K562 (cell line): Measurements from ENCODE around the gene FPGS. TPM values are rescaled to one million over a fixed set of nuclear protein-coding genes. Genes with fewer than 3 reads are reported as not detected.

Experiments used
- ATAC-seq: fragments of 200-7000 bp; cut with Tn5 transposase; 3 replicates; pipeline ENCODE4 v1.9.1; 2020; ENCODE audit warnings: moderate library complexity
- BruUV-seq: library from RNA; stranded (reverse); fragments of 400-500 nt; replicated peaks from 2 replicates; lab custom pipeline; 2021; lab: Mats Ljungman, UMichigan
- CTCF ChIA-PET: fragments of 300-600 bp; formaldehyde crosslinking; extraction: SDS; loops from one replicate; lab custom pipeline; 2021; ENCODE audit warnings: low intra/inter-chr PET ratio; lab: Yijun Ruan, JAX
- POLR2A ChIA-PET: fragments of 300-600, 350-650 bp; sonication (Branson Sonifier 250); formaldehyde crosslinking; extraction: SDS; loops from one replicate; lab custom pipeline; 2021; ENCODE audit warnings: antibody characterized with exemption, inconsistent platforms; lab: Yijun Ruan, JAX
- DNase-seq, 4 experiments: peaks; one replicate each; pipeline versions ENCODE4 v3.0.0 to v3.0.0-alpha.2; 2011 to 2018; ENCODE audit warnings: low spot score in 3 of 4, mixed read lengths in 3 of 4; ENCODE audit errors: extremely low read depth in 1 of 4
- FAIRE-seq: peaks from 2 replicates; lab custom pipeline; 2011; peaks lifted over from hg19 to GRCh38; lab: Jason Lieb, UNC
- H2AFZ ChIP-seq: 2 replicates; pipeline ENCODE4 v1.6.0; 2011; ENCODE audit warnings: low read depth, low read length, control low read depth, inconsistent platforms
- H3K27ac ChIP-seq: fragments of 200-600 bp; 3 replicates; pipeline ENCODE4 v1.8.0; 2011; ENCODE audit warnings: low read depth, mild to moderate bottlenecking, control low read depth, inconsistent platforms, low read length, moderate library complexity, mixed read lengths; ENCODE audit errors: extremely low read depth
- H3K27me3 ChIP-seq, 2 experiments: fragments of 300-600 bp in 1 of 2; 2 replicates in 1 of 2; 3 replicates in 1 of 2; pipeline versions ENCODE4 v1.6.0 to v1.8.0; 2011; ENCODE audit warnings: inconsistent platforms in 2 of 2, low read length in 2 of 2, mild to moderate bottlenecking in 1 of 2, mixed read lengths in 1 of 2, moderate library complexity in 1 of 2; ENCODE audit not compliant: control insufficient read depth in 2 of 2, insufficient read depth in 2 of 2
- H3K36me3 ChIP-seq: fragments of 300-600 bp; 3 replicates; pipeline ENCODE4 v1.8.0; 2011; ENCODE audit warnings: mild to moderate bottlenecking, low read length, inconsistent platforms; ENCODE audit not compliant: control insufficient read depth, insufficient read depth
- H3K4me1 ChIP-seq, 2 experiments: fragments of 200-600 bp in 1 of 2; replicated peaks in 1 of 2; 2 replicates in 1 of 2; 3 replicates in 1 of 2; pipeline versions ENCODE4 v1.5.1 to v1.8.0; 2011; ENCODE audit warnings: inconsistent platforms in 2 of 2, low read length in 2 of 2, mild to moderate bottlenecking in 1 of 2, mixed read lengths in 1 of 2, moderate library complexity in 1 of 2; ENCODE audit not compliant: control insufficient read depth in 2 of 2, insufficient read depth in 2 of 2
- H3K4me2 ChIP-seq: 2 replicates; pipeline ENCODE4 v1.6.1; 2011; ENCODE audit warnings: low read length, control low read depth, inconsistent platforms, mixed read lengths; ENCODE audit not compliant: insufficient read depth
- H3K4me3 ChIP-seq: fragments of 200-600 bp; sonication (generic), shearing (Covaris generic); 2 replicates; pipeline ENCODE4 v1.5.1; 2016; ENCODE audit warnings: control low read depth, inconsistent platforms
- H3K79me2 ChIP-seq: fragments of 200-600 bp; 3 replicates; pipeline ENCODE4 v1.8.0; 2011; ENCODE audit warnings: low read length, inconsistent platforms; ENCODE audit not compliant: control insufficient read depth, insufficient read depth
- H3K9ac ChIP-seq, 2 experiments: 2 replicates each; pipeline versions ENCODE4 v1.6.0 to v1.6.1; 2011; ENCODE audit warnings: low read depth in 2 of 2, low read length in 2 of 2, control low read depth in 1 of 2, inconsistent platforms in 1 of 2, mild to moderate bottlenecking in 1 of 2, mixed read lengths in 1 of 2; ENCODE audit not compliant: insufficient read depth in 1 of 2
- H3K9me1 ChIP-seq: one replicate; pipeline ENCODE4 v1.6.0; 2011; ENCODE audit warnings: inconsistent platforms, mild to moderate bottlenecking, low read length, moderate library complexity; ENCODE audit not compliant: control insufficient read depth, insufficient read depth
- H3K9me3 ChIP-seq: replicated peaks from 2 replicates; pipeline ENCODE4 v1.5.1; 2011; ENCODE audit warnings: low read depth, low read length, inconsistent platforms; ENCODE audit not compliant: control insufficient read depth, insufficient read depth
- H4K20me1 ChIP-seq: replicated peaks from 2 replicates; pipeline ENCODE4 v1.6.1; 2011; ENCODE audit warnings: low read length, inconsistent platforms, mixed read lengths; ENCODE audit not compliant: control insufficient read depth, insufficient read depth
- ATF1 ChIP-seq, 2 experiments: fragments of 450-650 bp in 1 of 2; IDR thresholded peaks; 2 replicates each; pipeline ENCODE4 v1.6.1; 2016; ENCODE audit warnings: missing compliant biosample characterization in 1 of 2, missing genetic modification characterization in 1 of 2
- FOXK2 ChIP-seq, 2 experiments: fragments of 450-650 bp; IDR thresholded peaks in 1 of 2; conservative IDR thresholded peaks in 1 of 2; 2 replicates each; pipeline ENCODE4 v1.6.1; 2016; ENCODE audit warnings: low read depth in 2 of 2, mild to moderate bottlenecking in 1 of 2
- NFIC ChIP-seq: fragments of 450-650 bp; IDR thresholded peaks from 2 replicates; pipeline ENCODE4 v1.6.1; 2017; ENCODE audit warnings: mild to moderate bottlenecking, inconsistent platforms
- POLR2AphosphoS5 ChIP-seq: IDR thresholded peaks from 2 replicates; pipeline ENCODE4 v1.6.1; 2011; ENCODE audit warnings: mild to moderate bottlenecking, low read depth, low read length, moderate library complexity; ENCODE audit not compliant: control insufficient read depth, insufficient read depth
- RBFOX2 ChIP-seq: fragments of 200-400 bp; formaldehyde crosslinking; IDR thresholded peaks from 2 replicates; pipeline ENCODE4 v1.6.1; 2017; ENCODE audit warnings: low read depth, mild to moderate bottlenecking, low read length, moderate library complexity
- RBM14 ChIP-seq: fragments of 200-400 bp; formaldehyde crosslinking; IDR thresholded peaks from 2 replicates; pipeline ENCODE4 v1.6.1; 2018; ENCODE audit warnings: low read depth, mild to moderate bottlenecking, low read length, moderate library complexity, borderline replicate concordance; ENCODE audit not compliant: insufficient read depth
- SP1 ChIP-seq: sonication (generic); formaldehyde crosslinking; IDR thresholded peaks from 2 replicates; pipeline ENCODE4 v1.8.1; 2022; ENCODE audit warnings: mild to moderate bottlenecking, missing genetic modification reagents
- ZNF146 ChIP-seq: IDR thresholded peaks from one replicate; pipeline ENCODE4 v1.6.1; 2018; ENCODE audit warnings: missing compliant biosample characterization; ENCODE audit not compliant: unreplicated experiment
- WGBS: fragments of 100-300 bp; shearing (Covaris generic); methylation state at CpG from one replicate; pipeline ENCODE4 v1.1.6; 2016; ENCODE audit warnings: low coverage, mixed read lengths; ENCODE audit not compliant: insufficient coverage; ENCODE audit errors: missing lambda C conversion rate; 5-methylcytosine and 5-hydroxymethylcytosine counted together
- in situ Hi-C: fragments of 300-500 bp; cut with MboI; formaldehyde crosslinking; loops from 4 replicates; pipeline ENCODE4 v1.15.0; 2018; ENCODE audit warnings: inconsistent platforms, mixed read lengths
- intact Hi-C: fragments of 100-400 bp; cut with micrococcal nuclease; formaldehyde crosslinking; loops from 2 replicates; pipeline ENCODE4 v1.14.2; 2022
- polyA plus RNA-seq, 8 experiments: library from polyadenylated mRNA; depleted of rRNA in 4 of 8; stranded (reverse) in 5 of 8; unstranded in 3 of 8; fragments of >200 nt; fragmentation: Nextera tagmentation in 2 of 8; fragmentation: Illumina TruSeq in 1 of 8; extraction: Ambion mirVana in 2 of 8; extraction: Trizol in 1 of 8; gene quantifications; 2 replicates each; pipeline versions ENCODE4 v1.2.1 to v1.2.3, GENCODE V29; 2011 to 2014; ENCODE audit warnings: inconsistent platforms in 1 of 8, missing spikeins in 1 of 8
- total RNA-seq, 7 experiments: library from RNA; depleted of rRNA in 6 of 7; stranded (reverse); fragments of >200 nt in 6 of 7; fragmentation: Illumina TruSeq in 2 of 7; extraction: Trizol in 2 of 7; gene quantifications; 2 replicates each; pipeline versions ENCODE4 v1.2.1 to v1.2.3, GENCODE V29; 2011 to 2021; ENCODE audit warnings: low replicate concordance in 1 of 7

Gene FPGS
- total and polyA plus RNA-seq, 9 of the 15 experiments (the other 6 are each of a cell fraction or from before 2014, with no cell fraction given) = 0.84 to 86.4 (median 59.2) TPM

- no TSS peak for BruUV-seq
- Histone ChIP-seq H4K20me1 (peaks cover 7% of the 10 kb centered on the region), H3K9ac (peak overlapping the region; percentile 6 to 89; a peak in 3 of 4 replicates), H3K4me2 (peak overlapping the region; percentile 24; the same call in 1 of the 2 replicates), H3K79me2 (peaks cover 11% of the 10 kb centered on the region), H3K4me1 (peaks cover 15 to 41% of the 10 kb centered on the region in 2 experiments), H3K9me1 (peaks cover 2% of the 10 kb centered on the region), H3K9me3 (no peaks in the 10 kb centered on the region), H3K36me3 (peaks cover 88% of the 10 kb centered on the region), H3K27ac (no peak overlapping the region), H3K4me3 (no peak overlapping the region), H2AFZ (no peak overlapping the region), H3K27me3 (no peaks in the 10 kb centered on the region)
- intact Hi-C loops = loop anchor here (2.0 kb wide), 1 partner anchor 74 kb away; the partner anchor contains the start of gene TOR2A
- POLR2A ChIA-PET = interaction anchor here (0.6 to 1.8 kb wide), 11 partner anchors 9 to 279 kb away, joined by 3 to 14 read pairs (median 5); no protein-coding TSS in a partner anchor
- TF ChIP-seq ZNF146 (CRISPR knock-in tag) (peak; percentile 7), RBM14 (no peak), SP1 (CRISPR knock-in tag) (peak; percentile 5; the same call in 1 of the 2 replicates), NFIC (no peak), ATF1 (CRISPR knock-in tag; IDR thresholded peaks at IDR 0.05) (no peak), ATF1 (tag; IDR thresholded peaks at IDR 0.05) (0 out of 2 replicates have a peak, but pooled peaks have one; percentile 25), RBFOX2 (0 out of 2 replicates have a peak, but pooled peaks have one; percentile 8), FOXK2 (conservative IDR thresholded peaks at IDR 0.05 in 1 of 2, IDR thresholded peaks at IDR 0.05 in 1 of 2; ENCODE audit: low read depth in 2 of 2) (no peak), POLR2AphosphoS5 (0 out of 2 replicates have a peak, but pooled peaks have one; percentile 10)
- CTCF ChIA-PET = no interaction called here
- WGBS = 43% methylated on average over 9 of the region's 9 CpGs
- ATAC-seq (no peak; the same call in 2 of the 3 replicates), DNase-seq (no peak), FAIRE-seq (peak; percentile 44)
- in situ Hi-C loops = loop anchor here (5.0 kb wide), 1 partner anchor 63 kb away; no protein-coding TSS in a partner anchor
Measured at GRCh38 chr9:127809002-127809539, 6.4 kb downstream of the FPGS start.
